GOT3 (cell line): ENCODE data around the gene ZXDC.

ENCODE experiments used
- DNase-seq: peaks from one replicate; lab custom pipeline; 2025; ENCODE audit warnings: mixed read lengths; lab: John Stamatoyannopoulos, UW

ZXDC gene

GRCh38 chr3:126488886-126489569 is 13.3 kb upstream of the ZXDC start:
- no peak for DNase-seq

- no peak for DNase-seq
Measured at GRCh38 chr3:126488185-126488584, 12.5 kb upstream of the ZXDC start.

GRCh38 chr3:126487151-126487771 is 11.6 kb upstream of the ZXDC start:
- DNase-seq = no peak

GRCh38 chr3:126486360-126486847 is 10.7 kb upstream of the ZXDC start:
- no peak for DNase-seq

DNA sequence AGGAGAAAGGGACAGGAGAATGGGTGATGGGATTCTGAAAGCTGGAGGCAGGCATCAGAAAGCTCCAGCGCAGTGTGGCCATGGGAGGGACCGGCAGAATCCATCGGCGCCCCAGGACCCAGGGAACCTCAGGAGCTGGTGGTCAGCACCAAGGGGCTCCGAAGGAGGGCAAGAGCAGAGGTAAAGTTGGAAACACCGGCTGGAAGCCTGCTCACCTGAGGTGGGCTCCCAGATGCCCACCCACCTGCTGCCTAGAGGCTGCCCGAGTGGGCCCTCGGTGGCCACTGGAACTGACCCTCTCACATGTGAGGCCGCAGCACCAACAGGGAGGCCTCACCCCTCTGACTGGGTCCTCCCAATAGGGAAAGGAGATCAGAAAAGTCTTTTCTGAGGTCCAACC is 10.3 kb upstream of the ZXDC start:
- DNase-seq = no peak

- DNase-seq = no peak
Measured at GRCh38 chr3:126485176-126485897, 9.6 kb upstream of the ZXDC start.

- DNase-seq = no peak
Measured at GRCh38 chr3:126484662-126485061, 9.0 kb upstream of the ZXDC start.

DNA sequence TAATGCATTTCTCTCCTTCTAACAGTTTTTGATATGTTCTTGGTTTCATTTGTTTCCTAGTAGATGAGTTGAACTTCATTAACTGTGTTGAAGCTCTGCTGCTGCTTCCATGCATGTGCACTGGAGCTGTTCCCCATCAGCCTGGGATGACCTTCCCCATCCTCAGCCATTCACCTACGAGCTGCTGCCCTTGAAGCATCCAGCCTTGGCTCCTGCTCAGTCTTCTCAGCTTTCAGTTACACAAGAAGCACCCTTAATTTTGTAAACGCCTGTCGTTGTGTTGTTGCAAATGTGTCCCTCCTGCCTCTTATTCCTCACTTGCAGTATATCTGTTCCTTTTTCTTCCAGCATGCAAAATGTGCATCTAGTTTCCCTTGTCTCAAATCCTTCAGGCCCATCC is 8.5 kb upstream of the ZXDC start:
- DNase-seq = no peak

DNA sequence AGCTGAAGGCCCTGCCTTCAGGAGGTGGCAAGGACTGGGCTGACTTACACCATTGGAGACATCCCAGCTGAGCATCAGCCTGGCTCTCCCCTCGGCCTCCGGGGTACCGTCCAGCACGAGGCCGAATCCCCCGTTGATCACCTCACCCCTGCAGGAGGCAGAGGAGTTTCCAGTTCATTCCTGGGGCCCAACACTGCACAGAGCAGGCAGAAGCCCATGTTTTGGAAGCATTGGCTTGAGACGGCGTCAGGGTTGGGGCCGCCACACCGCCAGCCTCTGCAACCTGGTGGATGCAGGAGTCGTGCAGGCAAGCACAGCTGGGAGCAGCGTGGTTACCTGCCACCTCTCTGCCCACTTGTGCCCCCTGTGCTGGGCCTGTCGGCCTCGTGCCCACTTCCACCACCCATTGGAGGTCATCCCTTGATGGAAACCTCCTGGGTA is 7.7 kb upstream of the ZXDC start:
- no peak for DNase-seq

DNA sequence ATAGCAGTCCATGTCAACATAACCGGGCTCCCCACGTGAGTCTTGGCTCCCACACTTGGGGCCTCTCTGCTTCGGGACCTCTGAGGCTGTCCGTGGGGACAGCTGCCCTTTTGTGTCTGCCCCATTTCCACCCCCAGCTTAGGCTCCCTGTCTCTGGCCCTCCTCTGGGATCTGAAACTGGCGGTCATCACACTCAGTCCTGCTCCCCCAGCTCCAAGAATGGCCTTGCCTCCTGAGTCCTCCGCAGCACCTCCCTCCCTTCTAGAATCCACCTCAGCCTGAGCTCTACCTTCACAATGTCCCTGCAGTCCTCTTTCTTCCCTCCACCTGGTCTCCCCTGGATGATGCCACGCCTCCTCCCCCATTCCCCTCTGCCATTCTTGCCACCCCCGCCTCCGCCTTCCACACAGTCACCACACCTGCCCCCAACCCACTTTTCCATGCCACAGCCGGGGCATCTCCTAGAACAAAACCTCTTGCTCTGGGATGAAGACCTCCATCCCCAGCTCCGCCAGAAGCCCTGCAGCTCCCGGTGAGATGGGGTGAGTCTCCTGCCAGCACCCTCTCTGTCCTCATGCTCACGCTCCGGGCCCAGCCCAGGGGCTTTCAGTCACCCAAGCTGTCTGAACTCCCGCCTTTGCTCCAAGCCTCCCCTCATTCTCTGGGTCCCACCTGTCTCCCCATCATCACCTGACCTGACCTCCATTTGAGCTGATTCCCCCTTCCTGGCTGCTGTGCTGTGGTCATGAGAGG is 7.0 kb upstream of the ZXDC start:
- DNase-seq = no peak

DNA sequence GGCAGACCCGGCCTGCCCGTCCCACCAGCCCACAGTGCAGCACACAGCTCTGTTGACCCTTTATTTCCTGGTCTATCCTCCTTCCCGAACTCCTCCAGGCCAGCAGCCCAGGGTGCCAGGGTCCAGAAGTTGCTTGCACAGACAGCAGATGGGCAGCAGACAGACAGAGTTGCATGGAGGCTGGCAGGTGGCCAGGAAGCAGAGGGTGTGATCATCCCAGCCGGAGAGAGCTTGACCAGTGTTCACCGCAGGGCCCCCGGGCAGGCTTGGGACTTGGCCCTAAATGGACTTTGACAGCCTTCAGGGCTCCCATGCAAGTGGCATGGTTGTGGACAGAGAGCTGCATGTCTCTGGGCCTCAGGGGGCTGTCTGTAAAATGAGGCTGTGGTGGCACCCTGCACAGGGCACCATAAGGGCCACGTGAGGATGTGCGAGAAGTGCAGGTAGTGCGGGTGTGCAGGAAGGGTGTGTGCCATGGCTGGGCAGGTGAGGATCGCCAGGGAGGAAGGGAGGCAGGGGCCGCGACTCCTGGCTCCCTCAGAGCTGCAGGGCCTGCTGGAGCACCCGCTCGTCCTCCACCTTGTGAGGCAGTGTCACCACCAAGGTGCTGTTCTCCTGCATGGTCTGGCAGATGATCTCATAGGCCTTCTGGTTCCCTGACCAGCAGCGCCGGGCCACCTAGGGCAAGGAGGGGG is 6.3 kb upstream of the ZXDC start:
- DNase-seq = no peak

- no peak for DNase-seq
Measured at GRCh38 chr3:126480861-126481260, 5.2 kb upstream of the ZXDC start.

- DNase-seq = no peak
Measured at GRCh38 chr3:126480206-126480605, 4.5 kb upstream of the ZXDC start.

GRCh38 chr3:126479642-126480041 is 4.0 kb upstream of the ZXDC start:
- DNase-seq = no peak

- no peak for DNase-seq
Measured at GRCh38 chr3:126478581-126479310, 3.1 kb upstream of the ZXDC start.

GRCh38 chr3:126477061-126477380 is 1.3 kb upstream of the ZXDC start:
- no peak for DNase-seq

- DNase-seq = no peak
Measured at GRCh38 chr3:126476166-126477060, 722 bp upstream of the ZXDC start.

DNA sequence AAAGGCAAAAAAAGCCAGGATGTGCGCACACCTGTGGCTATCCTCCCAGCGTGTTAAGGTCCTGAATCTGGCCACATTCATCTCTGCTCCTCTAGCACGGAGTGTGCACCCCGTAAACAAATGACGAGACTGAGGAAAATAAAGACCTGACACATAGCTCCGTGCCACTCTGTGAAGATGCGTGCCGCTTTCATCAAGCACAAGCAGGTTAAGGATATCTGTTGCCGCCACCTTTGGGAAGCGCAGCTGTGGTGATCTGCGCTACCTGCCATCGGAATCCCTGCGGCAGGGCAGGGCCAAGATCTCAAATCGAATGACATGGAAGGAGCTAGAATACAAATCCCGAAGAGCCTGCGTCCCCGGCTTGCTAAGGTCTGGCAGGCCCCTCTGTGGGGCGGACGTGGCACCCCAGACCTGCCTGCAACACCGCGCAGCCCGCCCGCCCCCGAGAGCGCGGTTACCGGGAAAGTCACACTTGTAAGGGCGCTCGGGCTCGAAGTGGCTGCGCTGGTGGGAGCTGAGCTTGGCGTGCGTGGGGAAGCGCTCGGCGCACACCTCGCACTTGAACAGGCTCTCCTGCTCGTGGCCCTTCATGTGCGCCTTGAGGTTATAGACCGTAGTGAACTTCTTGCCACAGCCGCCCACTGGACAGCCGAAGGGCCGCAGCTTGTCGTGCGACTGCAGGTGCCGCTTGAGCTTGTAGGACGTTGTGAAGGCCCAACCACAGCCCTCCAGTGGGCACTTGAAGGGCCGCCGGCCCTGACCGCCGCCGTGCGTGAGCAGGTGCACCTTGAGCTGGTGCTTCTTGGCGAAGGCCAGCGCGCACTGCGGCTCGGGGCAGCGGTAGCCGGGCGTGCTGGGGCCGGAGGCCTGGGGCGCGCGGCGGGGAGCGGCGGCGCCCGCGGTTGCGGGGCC is 936 bp downstream of the ZXDC start:
- no peak for DNase-seq
